HEK293 (cell line): ENCODE results near the gene IDNK.

Source experiments
- CTCF ChIA-PET: fragments of 350-600 bp; formaldehyde crosslinking; extraction: SDS; loops from one replicate; lab custom pipeline; 2021; ENCODE audit warnings: antibody characterized with exemption; lab: Yijun Ruan, JAX
- POLR2A ChIA-PET: fragments of 300-600 bp; formaldehyde crosslinking; extraction: SDS; loops from one replicate; lab custom pipeline; 2020; ENCODE audit warnings: antibody characterized with exemption, inconsistent platforms; lab: Yijun Ruan, JAX
- H3K27ac ChIP-seq: fragments of 200-500 bp; sonication (Bioruptor generic); 2 replicates; pipeline ENCODE4 v1.5.1; 2014; ENCODE audit warnings: low read depth, low read length, control low read depth, inconsistent platforms; ENCODE audit errors: extremely low read depth
- H3K36me3 ChIP-seq, 2 experiments: fragments of 200-500 bp in 1 of 2; sonication (Bioruptor generic) in 1 of 2; 1 replicate in 1 of 2; 2 replicates in 1 of 2; pipeline ENCODE4 v1.5.1; 2014 to 2017; ENCODE audit warnings: inconsistent platforms in 2 of 2, low read length in 2 of 2; ENCODE audit not compliant: control insufficient read depth in 2 of 2, insufficient read depth in 1 of 2
- H3K4me1 ChIP-seq: fragments of 200-500 bp; sonication (Bioruptor generic); 2 replicates; pipeline ENCODE4 v1.5.1; 2014; ENCODE audit warnings: mild to moderate bottlenecking, low read length, inconsistent platforms; ENCODE audit not compliant: control insufficient read depth, insufficient read depth
- H3K4me3 ChIP-seq: 2 replicates; pipeline ENCODE4 v1.5.1; 2011; ENCODE audit warnings: low read depth, mild to moderate bottlenecking, control low read depth, low read length, moderate library complexity
- H3K9me3 ChIP-seq: fragments of 200-500 bp; sonication (Bioruptor generic); 2 replicates; pipeline ENCODE4 v1.5.1; 2014; ENCODE audit warnings: low read depth, low read length, inconsistent platforms; ENCODE audit not compliant: control insufficient read depth, insufficient read depth
- BCL11B ChIP-seq: fragments of 450-650 bp; formaldehyde crosslinking; IDR thresholded peaks from 2 replicates; pipeline ENCODE4 v1.5.1; 2016; ENCODE audit warnings: low read depth, missing biosample characterization, missing genetic modification characterization
- GFI1B ChIP-seq: fragments of 450-650 bp; formaldehyde crosslinking; IDR thresholded peaks from 2 replicates; pipeline ENCODE4 v1.5.1; 2016; ENCODE audit warnings: missing biosample characterization, missing genetic modification characterization
- PRDM1 ChIP-seq: fragments of 450-650 bp; formaldehyde crosslinking; IDR thresholded peaks from 2 replicates; pipeline ENCODE4; 2016; ENCODE audit warnings: missing biosample characterization, missing genetic modification characterization
- SETDB1 ChIP-seq: IDR thresholded peaks from one replicate; pipeline ENCODE4 v1.6.1; 2017; ENCODE audit warnings: mild to moderate bottlenecking, low read length, moderate library complexity, mixed read lengths; ENCODE audit not compliant: insufficient read length
- ZNF133 ChIP-seq: fragments of 450-650 bp; formaldehyde crosslinking; IDR thresholded peaks from 2 replicates; pipeline ENCODE4 v1.5.1; 2016; ENCODE audit warnings: missing biosample characterization, missing genetic modification characterization
- ZNF138 ChIP-seq: fragments of 450-650 bp; formaldehyde crosslinking; IDR thresholded peaks from 2 replicates; pipeline ENCODE4 v1.5.1; 2016; ENCODE audit warnings: missing biosample characterization, missing genetic modification characterization, borderline replicate concordance
- ZNF16 ChIP-seq: fragments of 450-650 bp; formaldehyde crosslinking; IDR thresholded peaks from 2 replicates; pipeline ENCODE4 v1.5.1; 2016; ENCODE audit warnings: low read depth, missing biosample characterization, missing genetic modification characterization
- ZNF341 ChIP-seq: fragments of 450-650 bp; formaldehyde crosslinking; IDR thresholded peaks from 2 replicates; pipeline ENCODE4; 2016; ENCODE audit warnings: low read depth, missing biosample characterization, missing genetic modification characterization
- ZNF394 ChIP-seq: fragments of 450-650 bp; formaldehyde crosslinking; IDR thresholded peaks from 2 replicates; pipeline ENCODE4 v1.5.1; 2016; ENCODE audit warnings: missing biosample characterization, missing genetic modification characterization, mild to moderate bottlenecking, moderate library complexity, borderline replicate concordance
- ZNF596 ChIP-seq: fragments of 450-650 bp; IDR thresholded peaks from 2 replicates; pipeline ENCODE4 v1.5.0; 2018; ENCODE audit warnings: missing biosample characterization, mild to moderate bottlenecking, missing genetic modification characterization, moderate library complexity
- ZNF658 ChIP-seq: fragments of 450-650 bp; formaldehyde crosslinking; IDR thresholded peaks from 2 replicates; pipeline ENCODE4; 2016; ENCODE audit warnings: missing biosample characterization, missing genetic modification characterization
- ZNF76 ChIP-seq: fragments of 450-650 bp; formaldehyde crosslinking; IDR thresholded peaks from 2 replicates; pipeline ENCODE4; 2016; ENCODE audit warnings: low read depth, missing biosample characterization, missing genetic modification characterization, borderline replicate concordance
- TF ChIP-seq, protein P1 (sequence below): fragments of 450-650 bp; formaldehyde crosslinking; IDR thresholded peaks from 2 replicates; pipeline ENCODE4 v1.5.1; 2016; ENCODE audit warnings: missing biosample characterization, missing genetic modification characterization
- TF ChIP-seq, protein P2 (sequence below): fragments of 450-650 bp; formaldehyde crosslinking; IDR thresholded peaks from 2 replicates; pipeline ENCODE4 v1.5.1; 2016; ENCODE audit warnings: missing biosample characterization, missing genetic modification characterization
- TF ChIP-seq, protein P3 (sequence below): fragments of 450-650 bp; formaldehyde crosslinking; IDR thresholded peaks from 2 replicates; pipeline ENCODE4 v1.5.1; 2016; ENCODE audit warnings: missing biosample characterization, missing genetic modification characterization
- TF ChIP-seq, protein P4 (sequence below): fragments of 450-650 bp; formaldehyde crosslinking; IDR thresholded peaks from 2 replicates; pipeline ENCODE4 v1.5.1; 2016; ENCODE audit warnings: missing biosample characterization, missing genetic modification characterization, borderline replicate concordance
- TF ChIP-seq, protein P5 (sequence below): fragments of 450-650 bp; formaldehyde crosslinking; IDR thresholded peaks from 2 replicates; pipeline ENCODE4 v1.5.1; 2016; ENCODE audit warnings: missing biosample characterization, missing genetic modification characterization

The IDNK gene

DNA sequence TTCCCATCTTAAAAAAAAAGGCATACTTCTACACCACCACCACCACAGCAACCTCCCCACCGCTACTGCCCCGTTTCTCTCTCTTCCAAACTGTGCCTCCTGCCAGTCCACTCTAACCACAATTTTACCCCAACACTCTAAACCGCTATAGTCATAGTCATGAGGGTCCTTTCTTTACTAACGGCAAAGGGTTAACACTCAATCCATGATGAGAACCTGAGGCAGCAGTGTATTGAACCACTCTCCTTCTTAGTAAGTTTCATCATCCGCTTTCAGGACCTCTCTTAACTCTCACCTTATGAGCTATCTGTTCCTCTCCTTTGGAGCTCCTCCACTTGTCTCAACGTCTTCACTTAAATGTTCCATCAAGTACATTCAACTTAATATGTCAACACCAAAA is 34.0 kb downstream of the IDNK start:
- ChIA-PET CTCF (interaction anchor here (0.9 to 1.0 kb wide), 2 partner anchors 36 to 51 kb away, joined by 4 read pairs; partner anchors contain the start of gene UBQLN1), POLR2A (no interaction called here)
- H3K27ac ChIP-seq, result no peak overlapping the region
- TF ChIP-seq SETDB1 (no peak), ZNF341 (tag by site-specific recombination) (no peak), BCL11B (tag by site-specific recombination) (no peak), ZNF394 (tag by site-specific recombination) (no peak), ZNF138 (tag by site-specific recombination) (no peak)
- TF ChIP-seq, protein P1, sequence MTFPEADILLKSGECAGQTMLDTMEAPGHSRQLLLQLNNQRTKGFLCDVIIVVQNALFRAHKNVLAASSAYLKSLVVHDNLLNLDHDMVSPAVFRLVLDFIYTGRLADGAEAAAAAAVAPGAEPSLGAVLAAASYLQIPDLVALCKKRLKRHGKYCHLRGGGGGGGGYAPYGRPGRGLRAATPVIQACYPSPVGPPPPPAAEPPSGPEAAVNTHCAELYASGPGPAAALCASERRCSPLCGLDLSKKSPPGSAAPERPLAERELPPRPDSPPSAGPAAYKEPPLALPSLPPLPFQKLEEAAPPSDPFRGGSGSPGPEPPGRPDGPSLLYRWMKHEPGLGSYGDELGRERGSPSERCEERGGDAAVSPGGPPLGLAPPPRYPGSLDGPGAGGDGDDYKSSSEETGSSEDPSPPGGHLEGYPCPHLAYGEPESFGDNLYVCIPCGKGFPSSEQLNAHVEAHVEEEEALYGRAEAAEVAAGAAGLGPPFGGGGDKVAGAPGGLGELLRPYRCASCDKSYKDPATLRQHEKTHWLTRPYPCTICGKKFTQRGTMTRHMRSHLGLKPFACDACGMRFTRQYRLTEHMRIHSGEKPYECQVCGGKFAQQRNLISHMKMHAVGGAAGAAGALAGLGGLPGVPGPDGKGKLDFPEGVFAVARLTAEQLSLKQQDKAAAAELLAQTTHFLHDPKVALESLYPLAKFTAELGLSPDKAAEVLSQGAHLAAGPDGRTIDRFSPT (tag by site-specific recombination), result no peak
- TF ChIP-seq, protein P2, sequence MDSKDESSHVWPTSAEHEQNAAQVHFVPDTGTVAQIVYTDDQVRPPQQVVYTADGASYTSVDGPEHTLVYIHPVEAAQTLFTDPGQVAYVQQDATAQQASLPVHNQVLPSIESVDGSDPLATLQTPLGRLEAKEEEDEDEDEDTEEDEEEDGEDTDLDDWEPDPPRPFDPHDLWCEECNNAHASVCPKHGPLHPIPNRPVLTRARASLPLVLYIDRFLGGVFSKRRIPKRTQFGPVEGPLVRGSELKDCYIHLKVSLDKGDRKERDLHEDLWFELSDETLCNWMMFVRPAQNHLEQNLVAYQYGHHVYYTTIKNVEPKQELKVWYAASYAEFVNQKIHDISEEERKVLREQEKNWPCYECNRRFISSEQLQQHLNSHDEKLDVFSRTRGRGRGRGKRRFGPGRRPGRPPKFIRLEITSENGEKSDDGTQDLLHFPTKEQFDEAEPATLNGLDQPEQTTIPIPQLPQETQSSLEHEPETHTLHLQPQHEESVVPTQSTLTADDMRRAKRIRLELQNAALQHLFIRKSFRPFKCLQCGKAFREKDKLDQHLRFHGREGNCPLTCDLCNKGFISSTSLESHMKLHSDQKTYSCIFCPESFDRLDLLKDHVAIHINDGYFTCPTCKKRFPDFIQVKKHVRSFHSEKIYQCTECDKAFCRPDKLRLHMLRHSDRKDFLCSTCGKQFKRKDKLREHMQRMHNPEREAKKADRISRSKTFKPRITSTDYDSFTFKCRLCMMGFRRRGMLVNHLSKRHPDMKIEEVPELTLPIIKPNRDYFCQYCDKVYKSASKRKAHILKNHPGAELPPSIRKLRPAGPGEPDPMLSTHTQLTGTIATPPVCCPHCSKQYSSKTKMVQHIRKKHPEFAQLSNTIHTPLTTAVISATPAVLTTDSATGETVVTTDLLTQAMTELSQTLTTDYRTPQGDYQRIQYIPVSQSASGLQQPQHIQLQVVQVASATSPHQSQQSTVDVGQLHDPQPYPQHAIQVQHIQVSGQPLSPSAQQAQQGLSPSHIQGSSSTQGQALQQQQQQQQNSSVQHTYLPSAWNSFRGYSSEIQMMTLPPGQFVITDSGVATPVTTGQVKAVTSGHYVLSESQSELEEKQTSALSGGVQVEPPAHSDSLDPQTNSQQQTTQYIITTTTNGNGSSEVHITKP, result no peak
- TF ChIP-seq, protein P3, sequence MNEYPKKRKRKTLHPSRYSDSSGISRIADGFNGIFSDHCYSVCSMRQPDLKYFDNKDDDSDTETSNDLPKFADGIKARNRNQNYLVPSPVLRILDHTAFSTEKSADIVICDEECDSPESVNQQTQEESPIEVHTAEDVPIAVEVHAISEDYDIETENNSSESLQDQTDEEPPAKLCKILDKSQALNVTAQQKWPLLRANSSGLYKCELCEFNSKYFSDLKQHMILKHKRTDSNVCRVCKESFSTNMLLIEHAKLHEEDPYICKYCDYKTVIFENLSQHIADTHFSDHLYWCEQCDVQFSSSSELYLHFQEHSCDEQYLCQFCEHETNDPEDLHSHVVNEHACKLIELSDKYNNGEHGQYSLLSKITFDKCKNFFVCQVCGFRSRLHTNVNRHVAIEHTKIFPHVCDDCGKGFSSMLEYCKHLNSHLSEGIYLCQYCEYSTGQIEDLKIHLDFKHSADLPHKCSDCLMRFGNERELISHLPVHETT (tag by site-specific recombination), result no peak
- no peaks in the 10 kb centered on the region for H3K4me1 ChIP-seq
- peaks cover 21 to 90% of the 10 kb centered on the region in 2 experiments for H3K36me3 ChIP-seq
- no peaks in the 10 kb centered on the region for H3K9me3 ChIP-seq
- H3K4me3 ChIP-seq, result no peak overlapping the region

DNA sequence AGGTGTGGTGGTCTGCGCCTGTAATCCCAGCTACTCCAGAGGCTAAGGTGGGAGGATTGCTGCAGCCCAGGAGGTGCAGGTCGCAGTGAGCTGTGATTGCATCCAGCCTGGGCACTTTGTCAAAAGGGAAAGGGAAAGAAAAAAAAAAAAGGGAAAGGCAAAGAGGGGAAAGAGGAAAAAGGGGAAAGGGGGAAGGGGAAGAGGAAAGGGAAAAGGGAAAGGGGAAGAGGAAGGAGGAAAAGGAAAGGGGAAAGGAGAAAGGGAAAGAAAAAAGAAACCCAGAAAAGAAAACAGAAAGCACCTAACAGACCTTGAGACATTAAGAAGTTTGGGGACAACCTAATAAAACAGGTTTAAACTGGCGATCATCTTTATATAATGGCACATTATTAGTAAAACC is 40.0 kb downstream of the IDNK start:
- H3K9me3 ChIP-seq, result no peaks in the 10 kb centered on the region
- H3K27ac ChIP-seq, result no peak overlapping the region
- peak; percentile 100 for TF ChIP-seq PRDM1
- TF ChIP-seq, protein P4, sequence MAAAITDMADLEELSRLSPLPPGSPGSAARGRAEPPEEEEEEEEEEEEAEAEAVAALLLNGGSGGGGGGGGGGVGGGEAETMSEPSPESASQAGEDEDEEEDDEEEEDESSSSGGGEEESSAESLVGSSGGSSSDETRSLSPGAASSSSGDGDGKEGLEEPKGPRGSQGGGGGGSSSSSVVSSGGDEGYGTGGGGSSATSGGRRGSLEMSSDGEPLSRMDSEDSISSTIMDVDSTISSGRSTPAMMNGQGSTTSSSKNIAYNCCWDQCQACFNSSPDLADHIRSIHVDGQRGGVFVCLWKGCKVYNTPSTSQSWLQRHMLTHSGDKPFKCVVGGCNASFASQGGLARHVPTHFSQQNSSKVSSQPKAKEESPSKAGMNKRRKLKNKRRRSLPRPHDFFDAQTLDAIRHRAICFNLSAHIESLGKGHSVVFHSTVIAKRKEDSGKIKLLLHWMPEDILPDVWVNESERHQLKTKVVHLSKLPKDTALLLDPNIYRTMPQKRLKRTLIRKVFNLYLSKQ, result no peak
- H3K4me3 ChIP-seq, result no peak overlapping the region
- POLR2A ChIA-PET, result no interaction called here
- H3K36me3 ChIP-seq, result peaks cover 42 to 82% of the 10 kb centered on the region in 2 experiments
- CTCF ChIA-PET, result interaction anchor here (0.7 to 1.6 kb wide), 3 partner anchors 14 to 19 kb away, joined by 3 to 5 read pairs (median 4); no protein-coding TSS in a partner anchor
- H3K4me1 ChIP-seq, result no peaks in the 10 kb centered on the region

DNA sequence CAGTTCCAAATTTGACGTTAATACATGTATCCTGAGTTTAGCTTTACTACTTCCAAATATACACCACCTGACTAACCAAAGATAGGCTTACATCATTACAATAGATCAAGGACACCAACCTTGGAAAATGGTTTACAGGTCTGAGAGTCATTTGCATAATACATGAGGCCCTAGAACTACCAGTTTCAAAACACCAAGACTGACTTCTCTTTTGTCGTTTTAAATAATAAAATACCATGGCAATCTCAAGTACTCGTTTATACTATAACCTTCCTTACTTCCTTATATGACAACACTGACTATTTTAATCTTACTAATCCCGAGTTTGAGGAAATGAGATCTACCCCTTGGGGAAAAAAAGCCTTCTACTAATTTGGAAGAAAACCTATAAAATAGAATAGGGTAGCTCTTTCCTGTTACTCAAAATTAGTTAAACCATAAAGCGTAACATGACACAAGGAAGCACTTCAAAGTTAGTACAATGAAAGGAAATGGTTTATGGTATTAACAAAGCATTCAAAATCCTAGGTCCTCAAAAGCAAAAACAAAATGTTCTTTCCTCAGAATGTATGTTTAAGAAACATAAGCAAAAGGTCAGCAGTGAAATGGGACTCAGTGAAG is 42.7 kb downstream of the IDNK start:
- Histone ChIP-seq H3K27ac (no peak overlapping the region), H3K9me3 (no peaks in the 10 kb centered on the region), H3K36me3 (peaks cover 28 to 67% of the 10 kb centered on the region in 2 experiments), H3K4me3 (no peak overlapping the region), H3K4me1 (no peaks in the 10 kb centered on the region)
- TF ChIP-seq BCL11B (tag by site-specific recombination) (no peak), GFI1B (tag by site-specific recombination) (no peak), ZNF596 (tag by site-specific recombination) (no peak), ZNF16 (tag by site-specific recombination) (no peak), ZNF133 (no peak), ZNF76 (tag by site-specific recombination) (no peak), PRDM1 (no peak), ZNF658 (tag by site-specific recombination) (no peak)
- TF ChIP-seq, protein P5, sequence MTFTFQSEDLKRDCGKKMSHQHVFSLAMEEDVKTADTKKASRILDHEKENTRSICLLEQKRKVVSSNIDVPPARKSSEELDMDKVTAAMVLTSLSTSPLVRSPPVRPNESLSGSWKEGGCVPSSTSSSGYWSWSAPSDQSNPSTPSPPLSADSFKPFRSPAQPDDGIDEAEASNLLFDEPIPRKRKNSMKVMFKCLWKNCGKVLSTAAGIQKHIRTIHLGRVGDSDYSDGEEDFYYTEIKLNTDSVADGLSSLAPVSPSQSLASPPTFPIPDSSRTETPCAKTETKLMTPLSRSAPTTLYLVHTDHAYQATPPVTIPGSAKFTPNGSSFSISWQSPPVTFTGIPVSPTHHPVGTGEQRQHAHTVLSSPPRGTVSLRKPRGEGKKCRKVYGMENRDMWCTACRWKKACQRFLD (tag by site-specific recombination), result no peak
- ChIA-PET POLR2A (no interaction called here), CTCF (interaction anchor here (0.6 to 1.3 kb wide), 4 partner anchors 16 to 597 kb away, joined by 3 to 5 read pairs (median 3); no protein-coding TSS in a partner anchor)
